Stimulated activated CD8-positive, alpha-beta memory T cell treated with anti-CD3 and anti-CD28 coated beads, Interleukin-2, amount 100 ng/mL, for 48 hours (primary cell): Measurements from ENCODE around the gene USP40.

ENCODE experiments used
- DNase-seq, 2 donors: peaks; one replicate each; pipeline ENCODE4 v3.0.0-alpha.2; 2020; ENCODE audit warnings: low read depth in 2 of 2

USP40 gene

DNA sequence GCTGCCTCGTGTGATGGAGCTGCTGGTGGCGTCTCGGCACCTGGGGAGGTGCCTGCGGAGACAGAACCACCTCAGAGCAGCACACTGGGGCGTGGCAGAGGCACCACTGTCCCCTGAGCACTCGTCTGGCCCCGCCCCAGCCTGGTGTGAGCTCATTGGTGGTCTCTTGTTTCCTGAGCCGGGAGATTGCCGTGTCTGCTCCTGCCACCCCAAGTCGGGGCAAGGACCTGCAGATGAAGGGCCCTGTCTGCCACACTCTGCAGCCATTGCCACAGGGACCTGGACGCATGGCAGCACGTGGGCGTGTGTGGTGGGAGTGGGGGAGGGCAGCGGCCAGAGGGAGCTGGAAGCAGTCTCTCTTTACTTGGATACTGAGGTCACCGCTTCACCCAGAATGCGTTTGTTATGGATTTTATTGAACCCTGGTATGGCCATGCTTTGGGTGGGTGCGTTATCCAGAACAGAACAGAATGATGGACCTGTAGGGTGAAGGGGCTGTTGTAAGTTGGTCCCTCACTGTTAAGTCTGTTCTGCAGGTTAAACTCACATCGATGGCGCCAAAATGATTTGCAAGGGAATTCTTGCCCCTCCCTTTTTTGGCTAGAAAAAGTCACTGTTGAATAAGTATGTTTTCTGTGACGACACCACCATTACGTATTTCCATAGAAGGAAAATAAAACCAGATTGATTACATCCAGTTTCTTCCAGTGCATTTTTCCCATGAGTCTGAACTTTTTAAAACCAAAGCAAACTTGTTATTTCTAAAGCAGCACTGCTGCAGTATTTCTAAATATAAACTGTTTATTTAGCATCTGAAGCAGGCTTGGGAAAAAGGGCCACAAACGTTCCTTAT lies 92.0 kb downstream of the USP40 start:
- no peak for DNase-seq

- DNase-seq: no peak
These were observed 92.7 kb downstream of the USP40 start for GRCh38 chr2:233473878-233474277.

GRCh38 chr2:233473386-233473791 lies 93.2 kb downstream of the USP40 start:
- DNase-seq: no peak

DNA sequence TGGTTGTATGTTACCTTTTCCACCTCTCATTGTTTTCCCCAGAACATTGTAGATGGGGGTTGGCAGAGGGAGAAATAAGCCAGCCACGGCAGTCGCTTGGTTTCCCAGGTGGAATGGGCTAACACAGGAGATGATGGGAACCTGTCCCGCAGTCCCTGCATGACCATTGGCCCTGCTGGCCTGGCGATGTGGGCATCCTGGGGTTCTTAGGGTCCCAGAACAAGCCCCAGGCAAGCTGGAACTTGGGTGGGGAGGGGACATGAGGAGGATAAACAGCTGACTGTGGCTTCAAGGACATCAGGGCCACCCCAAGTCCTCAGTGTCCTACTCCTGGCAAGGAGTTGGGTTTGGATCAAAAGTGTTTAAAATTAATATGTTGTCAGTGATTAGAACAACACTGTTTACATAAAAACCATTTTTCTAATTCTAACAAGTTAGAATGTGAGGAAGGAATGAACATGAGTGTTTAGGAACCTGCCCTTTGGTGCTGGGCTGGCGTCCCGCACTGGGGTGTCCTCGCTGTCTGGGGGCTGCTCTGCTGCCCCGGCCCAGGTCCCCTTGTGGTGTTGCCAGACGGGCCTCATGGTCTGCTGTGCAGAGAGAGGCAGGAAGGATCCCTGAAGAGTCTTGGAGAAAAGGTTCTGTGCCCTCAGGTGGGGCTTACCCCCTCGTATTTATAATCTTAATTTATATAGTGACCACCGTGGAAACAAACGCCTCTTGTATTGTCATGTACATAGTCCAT lies 95.1 kb downstream of the USP40 start:
- DNase-seq: no peak

DNA sequence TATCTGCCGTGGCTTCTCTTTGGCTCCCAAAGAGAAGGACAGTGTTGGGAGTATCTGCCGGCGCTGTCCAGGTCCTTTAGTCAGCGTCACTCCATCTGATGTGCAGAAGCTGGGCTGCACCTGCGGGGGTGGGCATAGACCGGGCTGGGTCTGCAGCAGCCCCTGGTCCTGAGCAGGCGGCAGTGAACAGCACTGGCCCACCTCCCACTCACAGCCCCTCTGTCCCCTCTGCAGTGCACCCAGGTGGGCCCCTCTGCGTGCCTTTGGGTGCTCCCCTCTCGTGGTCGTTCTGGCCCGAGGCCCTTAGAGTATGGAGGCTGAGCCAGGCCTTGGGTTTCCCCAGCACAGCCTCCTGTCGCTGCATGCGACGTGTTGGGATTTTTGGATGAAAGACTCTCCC lies 95.7 kb downstream of the USP40 start:
- no peak for DNase-seq

DNA sequence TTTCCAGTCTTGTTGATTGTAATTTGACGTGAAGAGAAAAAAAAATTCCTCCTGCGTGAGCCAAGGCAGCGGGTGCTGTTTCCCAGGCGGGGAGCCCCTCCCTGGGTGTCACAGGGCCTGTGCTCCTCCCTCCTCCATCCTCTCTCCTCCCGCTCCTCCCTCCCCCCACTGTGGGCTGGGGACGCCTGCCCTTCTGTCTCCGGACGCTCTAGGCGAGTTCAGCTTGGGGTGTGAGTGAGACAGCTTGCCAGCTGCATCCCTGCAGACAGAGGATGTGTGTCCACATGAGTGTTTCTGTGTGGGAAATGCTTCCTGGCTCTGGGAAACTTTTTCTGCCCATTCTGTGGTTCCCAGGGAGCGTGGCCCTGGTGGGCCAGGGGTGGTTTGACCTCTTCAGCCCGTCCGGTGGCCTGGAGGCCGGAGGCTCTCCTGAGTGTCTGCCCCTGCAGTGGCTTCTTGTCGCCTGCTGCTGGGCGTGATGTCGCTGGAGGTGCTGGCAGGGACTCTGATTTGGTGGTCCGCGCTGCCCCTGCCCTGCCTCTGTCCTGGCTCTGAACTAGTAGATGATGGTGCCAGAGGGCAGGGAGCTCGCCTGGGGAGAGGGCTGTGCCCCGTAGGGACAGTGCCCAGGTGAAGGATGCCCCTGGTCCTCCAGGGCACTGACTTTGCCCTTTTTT lies 96.4 kb downstream of the USP40 start:
- no peak for DNase-seq

DNA sequence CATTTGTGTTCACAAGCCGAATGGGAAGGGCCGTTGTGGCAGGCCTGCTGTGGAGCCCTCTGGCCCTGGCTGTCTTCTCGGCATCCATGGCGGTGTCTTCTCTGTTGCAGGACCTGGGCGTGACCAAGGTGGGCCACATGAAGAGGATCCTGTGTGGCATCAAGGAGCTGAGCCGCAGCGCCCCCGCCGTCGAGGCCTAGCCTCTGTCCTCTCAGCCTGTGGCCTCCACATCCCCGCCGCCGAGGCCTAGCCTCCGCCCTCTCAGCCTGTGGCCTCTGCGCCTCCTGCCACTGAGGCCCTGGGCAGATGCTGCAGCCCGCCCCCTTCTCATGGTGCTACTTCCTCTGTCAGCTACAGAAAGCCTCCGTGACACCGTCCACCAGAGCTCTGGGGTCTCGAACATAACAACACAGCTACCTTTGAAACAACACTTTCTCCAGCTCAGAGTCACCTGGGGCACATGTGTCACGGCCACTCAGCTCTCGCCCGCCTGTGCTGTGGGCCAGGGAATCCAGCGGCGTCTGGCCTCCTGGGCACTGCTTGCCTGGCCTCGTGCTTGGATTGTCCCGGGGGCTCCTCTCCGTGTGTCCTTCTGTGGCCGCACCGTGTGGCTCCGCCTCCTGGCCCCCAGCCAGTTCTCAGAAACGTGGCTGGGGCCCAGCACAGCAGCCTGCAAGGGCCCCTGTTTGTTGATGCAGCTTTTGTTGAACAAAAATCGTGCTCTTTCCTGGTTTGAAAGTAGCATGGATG lies 97.1 kb downstream of the USP40 start:
- DNase-seq: no peak

DNA sequence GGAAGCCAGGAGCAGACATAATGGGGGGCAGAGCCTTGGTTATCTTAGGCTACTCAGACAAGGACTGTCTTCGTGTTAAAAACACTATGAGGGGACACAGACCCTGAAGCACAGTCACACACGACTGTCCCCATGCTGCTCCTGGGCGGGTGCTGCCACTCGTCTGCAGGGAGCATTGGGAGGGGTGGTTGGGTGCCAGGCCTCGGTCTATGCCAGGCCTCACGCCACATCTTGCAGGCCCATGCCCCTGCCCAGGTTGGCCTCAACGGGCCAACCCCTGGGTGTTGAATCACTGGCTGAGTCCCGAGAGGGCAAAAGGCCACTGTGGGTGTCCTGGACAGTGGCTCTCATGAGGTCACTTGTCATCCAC lies 97.9 kb downstream of the USP40 start:
- DNase-seq: no peak

DNA sequence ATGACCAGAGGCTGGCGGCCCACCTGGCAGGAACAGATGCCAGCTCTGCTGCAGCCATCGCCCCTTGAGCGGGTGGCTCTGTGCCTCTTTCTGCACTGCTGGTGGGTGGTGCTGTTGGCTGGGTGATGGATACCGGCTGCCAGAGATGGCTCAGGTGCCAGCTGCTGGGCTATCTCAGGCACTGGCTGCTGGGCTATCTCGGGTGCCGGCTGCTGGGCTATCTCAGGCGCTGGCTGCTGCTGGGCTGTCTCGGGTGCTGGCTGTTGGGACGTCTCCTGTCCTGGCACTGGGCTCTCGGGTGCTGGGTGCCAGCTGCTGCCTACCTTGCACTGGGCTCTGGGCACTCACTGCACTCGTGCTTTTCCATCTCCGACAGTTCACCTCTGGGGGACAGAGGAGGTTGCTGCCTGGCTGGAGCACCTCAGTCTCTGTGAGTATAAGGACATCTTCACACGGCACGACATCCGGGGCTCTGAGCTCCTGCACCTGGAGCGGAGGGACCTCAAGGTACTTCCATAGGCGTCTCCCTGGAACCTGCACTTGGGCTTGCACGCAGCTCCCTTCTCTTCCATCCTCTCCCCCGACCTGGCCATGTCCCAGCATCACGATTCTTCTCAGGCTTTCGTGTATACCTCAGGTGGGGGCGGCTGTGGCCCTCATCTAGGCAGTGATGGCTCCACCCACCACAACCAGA lies 98.4 kb downstream of the USP40 start:
- no peak for DNase-seq

- DNase-seq: no peak
These were observed 99.5 kb downstream of the USP40 start for GRCh38 chr2:233466991-233467603.

GRCh38 chr2:233464531-233465240 lies 101.9 kb downstream of the USP40 start:
- DNase-seq: no peak

DNA sequence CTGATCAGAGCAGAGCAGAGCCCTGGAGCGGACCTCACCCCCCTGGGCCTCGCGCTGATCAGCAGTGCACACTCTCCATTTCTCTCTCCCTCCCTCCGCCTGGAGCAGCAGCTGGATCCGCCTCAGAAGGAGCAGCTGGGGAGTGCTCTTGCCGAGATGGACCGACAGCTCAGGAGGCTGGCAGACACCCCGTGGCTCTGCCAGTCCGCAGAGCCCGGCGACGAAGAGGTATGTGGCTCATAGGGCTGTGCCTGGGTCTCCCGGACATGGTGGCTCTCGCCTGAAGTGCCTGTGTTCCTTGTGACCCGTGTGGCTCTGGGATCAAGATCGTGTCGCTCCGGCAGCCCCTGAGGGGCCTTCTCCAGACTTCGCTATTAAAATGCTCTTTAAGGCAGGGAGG lies 102.5 kb downstream of the USP40 start:
- DNase-seq: no peak

DNA sequence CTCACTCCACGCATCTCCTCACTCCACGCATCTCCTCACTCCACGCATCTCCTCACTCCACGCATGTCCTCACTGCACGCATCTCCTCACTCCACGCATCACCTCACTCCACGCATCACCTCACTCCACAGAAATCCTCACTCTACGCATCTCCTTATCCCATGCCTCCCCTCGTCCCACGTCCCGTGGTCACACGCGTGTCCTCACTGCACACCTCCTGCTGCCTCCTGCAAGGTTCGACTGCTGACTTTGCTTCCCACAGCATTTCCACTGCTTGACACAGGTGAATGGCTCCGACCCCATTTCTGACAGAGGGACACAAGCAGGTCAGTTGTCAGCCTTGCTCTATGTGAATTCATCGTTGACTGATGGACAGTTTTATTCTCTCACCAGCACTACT lies 103.0 kb downstream of the USP40 start:
- no peak for DNase-seq

- DNase-seq: no peak
These were observed 103.6 kb downstream of the USP40 start for GRCh38 chr2:233462826-233463470.

DNA sequence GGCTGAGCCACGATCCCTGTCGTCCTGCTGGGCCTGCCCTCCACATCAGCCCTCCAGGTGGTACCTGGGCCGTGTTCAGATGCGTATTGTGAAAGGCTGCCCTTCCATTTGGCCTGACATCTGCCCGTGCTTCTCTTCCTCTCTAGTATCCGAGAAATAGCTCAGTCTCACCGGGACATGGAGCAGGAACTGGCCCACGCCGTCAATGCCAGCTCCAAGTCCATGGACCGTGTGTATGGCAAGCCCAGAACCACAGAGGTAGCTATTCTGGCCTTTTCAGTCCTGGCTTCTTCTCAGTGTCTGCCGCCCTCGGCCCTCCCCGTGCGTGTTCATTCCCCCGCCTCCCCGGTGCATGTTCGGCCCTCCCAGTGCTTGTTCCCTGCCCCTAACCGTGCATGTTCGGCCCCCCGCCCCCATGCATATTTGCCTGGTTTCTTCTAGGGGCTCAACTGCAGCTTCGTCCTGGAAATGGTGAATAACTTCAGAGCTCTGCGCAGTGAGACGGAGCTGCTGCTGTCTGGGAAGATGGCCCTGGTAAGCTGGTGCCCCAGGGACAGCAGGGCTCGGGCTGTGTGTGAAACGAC lies 104.3 kb downstream of the USP40 start:
- DNase-seq: no peak

- no peak for DNase-seq
These were observed 105.1 kb downstream of the USP40 start for GRCh38 chr2:233461481-233461891.

DNA sequence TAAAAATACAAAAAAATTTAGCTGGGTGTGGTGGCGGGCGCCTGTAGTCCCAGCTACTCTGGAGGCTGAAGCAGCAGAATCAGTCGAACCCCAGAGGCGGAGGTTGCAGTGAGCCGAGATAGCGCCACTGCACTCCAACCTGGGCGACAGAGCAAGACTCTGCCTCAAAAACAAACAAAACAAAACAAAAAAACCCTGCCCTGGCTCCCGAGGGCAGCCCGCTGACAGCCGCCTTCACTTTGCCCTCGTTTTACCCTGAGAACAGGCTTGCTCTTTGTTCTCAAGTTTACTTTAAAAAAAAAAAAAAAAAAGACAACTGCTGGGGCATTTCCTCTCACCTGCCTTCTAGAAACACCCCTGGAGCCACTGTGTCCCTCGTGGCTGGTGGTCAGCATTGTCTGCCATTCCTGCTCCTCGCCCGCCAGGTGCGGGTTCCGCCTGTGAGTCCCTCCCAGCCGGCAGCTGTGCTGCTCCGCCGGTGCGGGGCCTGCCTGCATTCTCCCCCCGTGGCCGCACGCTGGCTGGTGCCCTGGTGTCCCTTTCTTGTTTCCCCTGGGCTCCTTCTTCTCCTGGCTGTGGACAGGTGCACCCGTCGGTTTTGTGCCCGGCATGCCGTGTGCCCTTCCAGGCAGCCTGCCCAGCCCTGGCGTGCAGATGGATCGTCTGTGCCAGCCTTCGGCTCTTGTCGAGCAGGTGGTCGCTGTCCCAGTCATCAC lies 105.7 kb downstream of the USP40 start:
- DNase-seq: no peak

DNA sequence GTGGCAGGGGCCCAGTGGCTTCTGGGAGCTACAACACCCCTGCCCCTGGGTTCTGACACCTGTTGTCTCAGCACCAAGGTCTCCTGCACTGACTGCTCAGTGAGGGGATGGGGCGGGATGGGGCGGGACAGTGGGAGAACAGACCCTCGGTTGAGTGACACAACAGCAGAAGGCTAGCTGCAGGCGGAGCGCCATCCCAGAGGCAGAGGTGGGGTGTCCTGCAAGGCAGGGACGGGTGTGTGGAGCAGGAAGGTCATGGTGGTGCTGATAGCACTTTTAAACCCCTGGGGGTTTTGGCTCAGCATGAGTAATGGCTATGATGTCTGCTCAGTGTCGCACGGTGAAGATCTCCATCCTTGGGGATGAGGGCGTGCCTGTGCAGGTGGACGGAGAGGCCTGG lies 107.2 kb downstream of the USP40 start:
- no peak for DNase-seq

GRCh38 chr2:233458826-233459225 lies 107.8 kb downstream of the USP40 start:
- no peak for DNase-seq
